Central memory CD4-positive, alpha-beta T cell (primary cell): ENCODE results near the gene ARHGAP6.

Experiments used
- DNase-seq: peaks from one replicate; pipeline ENCODE4 v3.0.0; 2022

The ARHGAP6 gene

DNA sequence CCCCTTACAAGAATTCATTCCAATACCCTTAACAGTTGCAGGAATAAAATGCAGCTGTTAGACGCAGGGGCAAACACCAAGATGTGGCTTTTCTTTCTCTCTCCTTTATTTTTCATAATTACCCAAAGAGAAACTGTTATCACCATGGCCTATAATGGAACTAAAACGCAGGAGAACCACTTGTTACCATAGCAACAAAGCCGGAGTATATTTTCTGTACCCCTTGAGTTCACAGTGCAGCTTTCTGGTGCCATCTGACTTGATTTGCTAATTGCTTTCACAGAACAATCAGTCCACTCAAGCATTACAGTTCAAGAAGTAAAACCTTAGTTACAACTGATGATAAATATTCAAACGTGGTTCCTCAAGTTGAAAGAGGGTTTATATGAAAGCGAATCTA is 214.6 kb downstream of the ARHGAP6 start:
- no peak for DNase-seq

DNA sequence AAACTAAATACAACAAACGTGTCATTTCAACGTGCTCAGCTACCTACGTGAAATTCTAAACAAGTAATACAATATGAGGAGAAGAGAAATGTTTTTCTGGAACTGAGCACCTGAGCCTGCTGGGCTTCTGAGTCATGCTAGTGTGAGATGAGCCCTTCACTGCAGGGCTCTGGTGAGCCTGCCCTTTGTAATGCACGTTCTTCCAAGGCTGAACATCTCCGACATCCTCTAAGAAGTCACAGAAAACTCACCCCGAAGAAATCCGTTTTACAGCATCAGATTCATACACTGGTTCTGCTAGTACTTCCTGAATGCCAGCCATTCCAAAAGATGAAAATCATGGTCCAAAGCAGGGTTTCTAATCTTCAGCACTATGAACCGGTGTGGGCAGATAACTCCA is 215.4 kb downstream of the ARHGAP6 start:
- no peak for DNase-seq

DNA sequence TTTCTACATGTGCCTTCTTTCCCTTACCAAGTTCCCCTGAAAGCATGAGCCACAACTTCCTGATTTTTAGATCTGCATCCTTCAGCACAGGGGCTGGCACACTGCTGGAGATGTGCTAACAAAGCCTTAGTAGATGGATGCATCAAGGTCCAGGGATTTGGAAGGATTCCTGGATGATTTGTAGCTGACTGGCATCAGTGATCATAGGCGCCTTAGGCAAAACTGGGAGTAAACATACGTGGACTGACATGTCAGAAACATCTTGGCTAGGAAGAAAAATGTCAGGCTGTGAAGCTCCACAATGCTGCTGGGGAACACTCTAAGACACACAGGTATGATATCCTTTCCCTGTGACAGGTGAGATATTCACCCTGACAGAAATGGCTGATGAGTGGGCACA is 216.1 kb downstream of the ARHGAP6 start:
- no peak for DNase-seq

DNA sequence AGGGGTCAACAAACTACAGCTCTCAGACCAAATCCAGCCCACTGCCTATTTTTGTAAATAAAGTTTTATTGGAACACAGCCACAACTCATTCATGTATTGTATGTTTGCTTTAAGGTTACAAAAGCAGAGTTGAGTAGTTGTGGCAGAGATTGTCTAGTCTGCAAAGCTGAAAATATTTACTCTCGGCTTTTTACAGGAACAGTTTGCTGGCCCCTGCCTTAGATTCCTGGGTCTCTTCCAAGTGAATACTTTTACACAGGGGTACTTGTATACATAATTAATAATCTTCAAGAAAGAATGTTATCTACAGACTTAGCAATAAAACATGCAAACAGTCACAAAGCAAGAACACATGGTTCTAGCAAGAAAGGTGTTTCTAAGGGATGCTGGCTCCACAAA is 218.3 kb downstream of the ARHGAP6 start:
- no peak for DNase-seq

DNA sequence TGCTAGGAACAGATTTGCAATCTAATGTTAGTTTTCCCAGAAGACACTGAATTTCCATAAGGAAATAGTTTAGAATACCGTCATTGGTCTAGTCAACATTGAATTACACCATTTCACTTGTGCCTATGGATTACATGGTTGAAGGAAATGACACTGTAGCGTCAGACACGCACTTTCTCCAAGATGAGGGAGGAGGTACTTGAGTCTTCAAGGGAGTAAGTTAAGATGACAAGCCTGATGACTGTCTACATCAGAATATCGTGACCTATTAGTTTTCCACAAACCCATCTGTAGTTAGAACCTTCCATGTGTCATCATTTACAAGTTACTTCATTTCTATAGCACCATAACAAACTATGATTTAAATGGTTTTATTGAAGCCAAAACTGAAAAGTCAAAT is 218.8 kb downstream of the ARHGAP6 start:
- no peak for DNase-seq

DNA sequence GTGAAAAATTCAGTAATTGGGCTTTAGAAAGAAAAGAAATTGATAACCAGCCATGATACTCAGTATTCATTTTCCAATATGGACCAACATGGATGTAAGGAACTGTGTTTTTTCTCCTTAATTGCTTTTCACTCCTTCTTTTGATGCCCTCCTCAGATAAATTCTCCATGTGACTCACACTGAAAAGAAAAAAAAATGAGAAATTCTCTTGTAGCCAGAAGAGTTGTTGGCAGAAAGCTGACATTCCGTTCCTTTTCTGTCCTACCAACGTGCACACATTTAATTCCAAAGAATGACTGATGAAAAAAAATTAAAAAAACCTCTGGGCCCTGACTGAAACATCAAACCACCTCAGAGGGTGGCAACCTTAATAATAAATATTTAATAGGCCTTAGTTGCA is 219.4 kb downstream of the ARHGAP6 start:
- no peak for DNase-seq

DNA sequence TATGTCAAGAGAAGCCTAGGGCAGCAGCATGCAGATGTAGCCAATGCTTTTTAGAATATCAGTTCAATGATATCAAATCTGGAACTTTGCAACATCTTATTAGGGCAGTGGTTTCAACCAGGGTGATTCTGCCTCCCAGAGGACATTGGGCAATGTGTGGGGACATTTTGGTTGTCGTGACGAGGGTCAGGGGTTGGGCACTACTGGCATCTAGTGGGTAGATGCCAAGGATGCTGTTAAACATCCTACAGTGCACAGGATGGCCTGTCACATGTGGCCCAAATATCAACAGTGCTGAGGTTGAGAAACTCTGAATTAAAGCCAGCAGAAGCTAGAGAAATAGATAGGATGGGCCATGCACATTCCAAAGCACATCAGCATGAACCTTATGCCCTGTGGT is 220.2 kb downstream of the ARHGAP6 start:
- DNase-seq: no peak

DNA sequence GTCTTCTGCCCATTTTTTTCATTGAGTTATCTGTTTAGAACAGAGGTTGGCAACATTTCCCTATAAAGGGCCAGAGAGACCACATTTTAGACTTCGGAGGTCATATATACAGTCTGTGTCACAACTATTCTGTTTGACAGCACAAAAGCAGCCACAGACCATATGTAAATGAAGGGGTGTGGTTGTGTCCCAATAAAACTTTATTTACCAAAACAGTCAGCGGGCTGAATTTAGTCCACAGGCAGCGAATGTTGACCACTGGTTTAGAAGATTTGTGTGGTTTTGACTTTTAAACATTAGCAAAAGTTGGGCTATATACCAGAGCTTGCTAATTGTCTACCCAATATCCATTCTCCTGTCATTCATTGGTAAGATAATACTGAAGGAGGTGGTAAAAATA is 221.7 kb downstream of the ARHGAP6 start:
- DNase-seq: no peak

DNA sequence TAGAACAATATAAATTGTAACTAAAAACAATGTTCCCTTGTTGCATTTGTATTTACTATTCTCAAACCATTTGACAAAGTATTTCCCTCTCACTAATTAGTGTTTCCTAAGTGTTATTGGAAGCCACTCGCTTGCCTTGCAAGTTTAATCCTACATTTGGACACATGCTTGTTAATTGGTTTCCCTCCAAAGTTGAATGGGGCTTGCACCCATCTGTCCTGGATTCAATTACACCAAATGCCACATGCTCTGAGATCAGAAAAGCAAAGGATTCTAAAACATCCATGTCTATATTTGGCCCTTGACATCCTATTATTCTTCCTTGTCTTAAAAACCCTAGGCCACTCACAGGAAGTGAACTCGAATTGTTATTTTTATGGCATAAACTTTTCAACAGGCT is 225.9 kb downstream of the ARHGAP6 start:
- DNase-seq: no peak

DNA sequence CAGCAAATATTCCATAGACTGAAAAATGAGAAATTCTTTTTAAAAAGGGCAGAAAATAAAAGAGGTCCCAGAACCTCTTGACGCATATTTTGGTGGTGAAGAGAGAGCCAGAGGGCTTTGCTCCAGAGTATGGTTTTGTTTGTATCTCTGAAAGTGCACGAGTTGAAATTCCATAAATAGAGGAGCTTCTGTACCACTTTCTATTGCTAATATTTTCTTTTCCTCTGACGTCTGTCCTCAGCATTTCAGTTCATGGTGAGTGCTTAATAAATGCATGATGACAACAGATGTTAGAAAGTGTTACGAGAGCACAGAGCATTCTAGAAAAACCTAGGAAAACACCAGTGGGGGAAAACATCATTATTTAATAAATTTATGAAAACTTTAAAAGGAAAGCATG is 227.0 kb downstream of the ARHGAP6 start:
- DNase-seq: no peak

DNA sequence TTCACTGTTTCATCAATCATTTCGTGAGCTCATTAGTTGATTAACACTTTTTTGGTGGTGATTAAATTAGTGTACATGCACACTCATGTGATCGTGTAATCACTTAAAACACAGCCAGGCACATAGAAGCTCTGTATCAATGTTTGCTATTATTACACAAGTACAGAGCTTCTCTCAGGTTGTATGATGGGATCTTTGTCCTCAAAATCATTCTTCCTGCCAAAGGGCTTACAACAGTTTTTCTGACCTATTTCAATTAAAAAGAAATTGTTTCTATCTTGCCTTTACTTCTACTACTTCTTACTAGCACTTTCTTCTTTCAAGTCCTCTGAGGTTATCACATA is 227.4 kb downstream of the ARHGAP6 start:
- DNase-seq: no peak

DNA sequence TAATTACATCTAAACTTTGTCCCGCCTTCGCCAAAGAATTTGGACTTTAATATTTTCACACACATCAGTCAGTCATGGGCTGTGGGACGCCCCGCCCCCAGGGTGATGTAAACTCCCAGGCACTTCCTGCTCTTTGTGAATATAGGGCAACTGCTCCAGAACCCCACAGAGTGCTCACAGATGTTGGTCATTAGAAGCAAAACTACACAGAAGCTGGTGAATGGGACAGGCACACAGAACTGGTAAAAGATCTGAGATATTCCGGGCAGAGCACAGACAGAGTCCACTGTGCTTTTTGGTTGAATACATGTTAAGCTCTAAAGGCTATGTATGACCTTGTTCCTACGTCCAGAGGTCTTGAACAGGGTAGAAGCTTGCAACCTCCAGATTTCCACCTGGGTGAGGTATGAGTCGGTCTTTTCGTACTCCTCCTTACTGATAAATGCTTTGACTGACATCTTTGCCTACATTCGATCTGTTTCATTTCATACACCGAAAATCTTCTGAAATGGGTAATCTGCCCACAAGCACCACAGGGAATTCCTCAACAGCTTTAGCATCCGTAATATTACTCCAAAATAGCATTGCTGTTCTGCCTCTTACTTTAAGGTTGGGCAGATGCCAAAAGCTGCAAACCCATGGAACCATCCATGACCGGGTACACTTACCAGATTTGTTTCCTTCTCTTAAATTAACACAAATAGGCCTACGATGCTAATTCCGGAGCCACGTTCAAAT is 227.9 kb downstream of the ARHGAP6 start:
- DNase-seq: no peak

DNA sequence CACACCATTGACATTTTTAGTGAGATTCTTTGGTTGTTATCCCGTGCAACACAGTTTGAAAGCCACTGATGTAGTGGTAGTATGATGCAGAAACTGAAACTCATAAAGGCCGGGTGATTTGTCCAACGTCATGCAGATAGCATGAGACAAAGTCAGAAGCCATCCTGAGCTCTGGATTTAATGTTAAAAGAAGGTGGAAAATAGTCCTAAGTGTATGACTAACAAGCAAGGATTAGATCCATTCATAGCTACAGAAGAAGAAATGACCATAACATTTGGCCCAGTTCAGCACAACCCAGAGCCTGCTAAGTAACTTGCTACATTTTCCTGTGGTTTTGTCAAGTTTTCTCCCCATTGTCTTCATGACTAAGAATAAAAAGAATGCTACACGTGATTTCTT is 230.2 kb downstream of the ARHGAP6 start:
- no peak for DNase-seq

DNA sequence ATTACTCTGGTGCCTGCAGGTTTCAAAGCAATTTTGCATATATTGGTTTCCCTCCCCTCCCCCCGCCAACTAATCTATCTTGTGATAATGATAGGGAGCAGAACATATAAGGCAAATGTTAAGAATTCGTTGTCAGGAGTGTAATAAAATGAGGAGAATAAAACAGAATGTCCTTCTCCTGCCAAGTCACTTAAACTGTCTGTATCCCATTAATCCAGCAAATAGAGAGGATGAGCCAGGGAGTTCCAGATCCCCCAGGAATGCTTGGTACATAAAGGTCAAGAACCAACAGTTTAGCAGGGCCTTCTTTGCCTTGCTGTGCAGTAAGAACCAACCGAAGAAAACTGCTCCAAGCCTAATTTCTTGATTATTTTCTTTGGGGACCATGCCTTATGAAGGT is 231.1 kb downstream of the ARHGAP6 start:
- no peak for DNase-seq

DNA sequence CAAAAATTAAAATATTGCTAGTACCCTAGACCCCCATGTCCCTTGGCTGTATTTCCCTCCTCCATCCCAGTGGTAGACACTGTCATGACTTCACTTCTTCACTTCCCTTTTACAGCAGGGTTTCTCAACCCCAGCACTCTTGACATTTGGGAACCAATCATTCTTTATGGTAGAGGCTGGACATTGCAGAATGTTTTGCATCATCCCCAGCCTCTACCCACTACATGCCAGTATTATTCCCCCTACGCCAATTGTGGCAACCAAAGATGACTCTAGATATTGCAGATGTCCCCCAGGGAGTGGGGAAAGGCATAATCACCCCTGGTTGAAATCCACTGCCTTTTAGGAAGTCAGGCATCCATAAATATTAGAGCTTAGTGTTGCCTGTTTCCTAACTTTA is 233.9 kb downstream of the ARHGAP6 start:
- DNase-seq: no peak

DNA sequence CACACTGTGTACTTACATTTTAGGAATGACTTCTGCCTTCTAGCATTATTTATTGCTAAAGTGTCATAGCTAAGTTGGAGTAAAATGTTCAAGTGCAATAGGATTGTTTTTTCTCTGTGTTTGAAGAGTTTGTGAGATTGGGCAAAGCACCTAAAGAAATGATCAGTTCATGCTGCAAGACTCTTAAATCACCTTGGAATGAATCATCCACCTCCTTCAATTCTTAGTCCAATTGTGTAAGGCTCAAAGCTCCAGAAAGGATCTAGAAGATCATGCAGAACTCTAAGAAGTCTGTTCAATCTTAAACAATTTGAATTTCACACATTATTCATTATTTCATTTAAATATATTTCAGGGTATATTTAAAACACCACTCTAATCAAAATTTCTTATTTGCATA is 235.4 kb downstream of the ARHGAP6 start:
- no peak for DNase-seq

DNA sequence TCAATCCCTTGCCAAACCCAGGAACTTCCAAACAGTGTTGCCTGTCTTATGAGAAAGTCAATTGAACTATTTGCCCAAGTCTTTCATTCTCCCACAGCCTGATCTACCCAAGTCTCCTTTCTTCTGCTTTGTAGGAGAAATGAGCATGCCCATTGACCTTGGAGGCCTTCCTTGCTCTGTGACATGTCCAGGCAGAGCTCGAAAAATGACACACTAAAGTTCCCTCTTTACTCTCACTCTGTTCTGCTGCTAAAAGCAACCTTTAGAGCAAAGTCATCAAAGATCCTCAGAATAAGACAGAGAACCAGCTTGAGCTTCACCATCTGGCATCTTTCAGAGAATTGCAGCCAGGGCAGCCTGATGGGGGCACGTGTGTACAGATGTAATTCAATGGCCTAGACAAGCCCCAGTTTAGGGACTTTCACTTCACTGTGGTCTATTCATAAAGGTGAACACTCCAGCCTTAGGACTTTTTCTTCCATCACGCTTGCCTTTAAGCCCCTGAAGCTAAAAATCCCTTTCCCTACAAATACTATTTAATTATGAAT is 236.1 kb downstream of the ARHGAP6 start:
- DNase-seq: no peak

DNA sequence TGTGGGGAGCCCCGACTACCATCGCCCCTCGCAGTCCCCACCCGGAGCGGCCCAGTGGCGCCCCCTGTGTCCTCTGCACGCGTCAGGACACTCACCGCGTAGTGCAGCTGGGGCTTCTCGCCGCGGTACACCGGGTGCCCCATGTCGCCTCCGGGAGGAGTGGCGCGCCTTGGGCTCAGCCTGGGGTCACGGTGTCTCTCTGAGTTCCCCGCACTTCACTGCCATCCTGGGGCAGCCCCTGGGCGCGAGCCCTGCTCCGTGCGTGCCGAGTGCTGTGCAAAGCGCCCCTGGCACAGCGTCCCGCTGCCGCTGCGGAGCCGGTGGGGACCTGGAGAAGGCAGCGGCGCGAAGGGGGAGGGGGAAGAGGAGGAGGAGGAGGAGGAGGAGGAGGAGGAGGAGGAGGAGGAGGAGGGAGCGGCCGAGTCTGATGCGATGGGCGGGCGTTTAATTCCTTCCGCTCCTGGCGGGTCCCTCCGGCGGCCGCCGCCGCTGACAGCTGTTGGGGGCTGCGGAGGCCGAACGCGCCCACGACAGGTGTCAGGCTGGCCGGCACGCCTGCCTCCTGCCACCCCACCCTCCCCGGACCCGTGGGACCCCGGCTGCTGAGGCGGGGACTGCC is 238.2 kb downstream of the ARHGAP6 start:
- DNase-seq: no peak

DNA sequence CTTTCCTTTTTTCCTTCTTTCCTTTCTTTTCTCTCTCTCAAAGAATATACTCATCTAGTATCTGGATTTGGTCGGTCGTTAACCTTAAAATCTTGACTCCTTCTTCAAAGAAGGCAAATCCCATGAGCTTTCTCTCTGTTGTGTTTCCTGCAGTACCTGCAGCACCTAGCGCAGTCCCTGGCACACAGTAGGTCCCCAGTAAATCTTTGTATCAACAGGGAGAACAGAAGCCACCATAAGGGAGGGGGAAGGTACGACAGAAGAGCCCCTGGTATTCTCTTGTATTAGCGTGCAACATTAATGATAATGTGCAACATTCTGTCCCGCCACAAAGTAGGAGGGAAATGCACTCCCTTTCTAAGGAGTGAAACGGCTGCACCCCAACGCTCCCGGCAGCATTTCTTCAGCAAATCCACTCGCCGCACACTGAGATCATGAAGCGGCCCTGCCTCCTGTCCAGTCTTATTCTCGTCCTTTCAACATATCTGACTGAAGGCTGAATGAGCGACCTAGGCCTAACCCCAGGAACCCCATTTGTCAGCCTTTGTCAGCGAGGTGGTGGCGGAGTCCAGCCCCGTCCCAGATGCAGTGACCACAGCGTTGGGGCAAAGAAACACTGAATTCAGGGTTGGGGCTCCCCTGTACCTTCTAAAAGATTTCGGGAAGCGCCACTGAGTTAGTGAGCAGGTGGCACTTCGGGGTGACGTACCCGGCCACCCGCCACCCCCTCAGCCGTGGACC is 238.8 kb downstream of the ARHGAP6 start:
- no peak for DNase-seq

DNA sequence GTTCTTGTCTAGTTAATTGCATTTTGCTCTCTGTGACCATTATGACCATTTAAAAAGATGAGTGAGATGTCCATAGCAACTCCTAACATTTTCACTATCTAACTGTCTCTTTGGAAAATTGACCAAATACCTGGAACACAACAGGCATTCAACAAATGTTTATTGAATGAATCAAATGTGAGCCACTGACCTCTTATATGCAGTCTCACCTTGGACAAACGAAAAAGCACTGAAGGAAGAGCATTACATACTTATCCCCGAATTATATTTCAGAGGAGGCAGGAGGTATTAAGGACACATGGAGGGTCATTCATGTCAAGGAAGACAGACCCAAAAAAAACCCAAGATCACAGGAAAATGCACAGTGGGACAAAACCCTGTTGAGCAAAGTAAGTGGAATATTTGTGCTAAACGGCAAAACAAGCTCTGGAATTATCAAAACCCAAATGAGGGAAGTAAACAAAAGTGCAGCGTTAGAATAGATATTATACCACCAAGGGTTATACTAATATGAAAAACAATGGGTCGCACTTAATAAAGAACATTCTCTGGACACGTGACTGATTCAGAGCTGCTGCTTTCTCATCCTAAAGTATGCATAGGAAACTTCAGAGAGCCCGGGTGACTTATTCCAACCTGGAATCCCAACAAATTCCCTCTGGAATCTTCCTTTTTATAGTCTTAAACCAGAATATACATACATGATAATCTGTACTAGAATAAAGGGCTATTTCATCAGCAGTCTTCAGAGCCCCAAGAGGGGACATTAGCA is 240.6 kb downstream of the ARHGAP6 start:
- no peak for DNase-seq

DNA sequence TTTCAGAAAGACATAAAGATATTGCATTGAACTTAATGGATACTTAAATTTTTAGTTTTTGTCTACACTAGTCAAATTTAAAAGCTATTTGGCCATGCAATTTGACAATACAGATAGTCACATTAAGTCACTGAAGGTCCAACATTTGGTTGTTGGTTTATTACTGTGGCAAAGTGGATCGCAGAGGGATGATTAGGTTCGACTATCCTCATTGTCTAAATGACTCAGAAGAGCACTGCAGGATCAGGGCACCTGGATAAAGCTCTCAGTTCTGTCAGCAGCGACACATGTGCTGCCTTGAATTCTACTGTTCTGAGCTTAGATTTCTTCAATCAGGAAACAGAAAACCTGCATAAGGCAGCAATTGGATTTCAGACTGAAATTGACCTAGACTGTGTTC is 241.8 kb downstream of the ARHGAP6 start:
- DNase-seq: no peak

DNA sequence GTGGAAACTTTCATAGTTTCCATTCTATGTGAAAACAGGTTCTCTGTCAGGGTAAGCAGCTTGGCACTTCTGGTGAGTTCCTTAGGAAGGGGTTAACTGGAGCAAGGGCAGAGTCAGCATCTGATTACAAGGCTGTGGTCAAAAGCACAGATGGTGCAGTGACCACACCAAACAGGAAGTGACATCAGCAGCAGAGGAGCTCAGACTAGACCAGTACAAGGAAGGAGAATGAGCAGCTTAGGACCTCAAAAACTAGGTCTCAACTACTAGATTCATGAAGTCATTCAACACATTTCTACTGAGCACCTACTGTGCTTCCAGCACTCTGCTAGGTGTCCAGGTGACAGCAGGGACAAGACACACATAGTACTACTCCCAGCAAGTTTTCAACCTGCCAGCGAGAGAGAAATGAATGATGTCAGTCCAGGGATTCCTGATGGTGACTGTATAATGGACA is 242.3 kb downstream of the ARHGAP6 start:
- no peak for DNase-seq

DNA sequence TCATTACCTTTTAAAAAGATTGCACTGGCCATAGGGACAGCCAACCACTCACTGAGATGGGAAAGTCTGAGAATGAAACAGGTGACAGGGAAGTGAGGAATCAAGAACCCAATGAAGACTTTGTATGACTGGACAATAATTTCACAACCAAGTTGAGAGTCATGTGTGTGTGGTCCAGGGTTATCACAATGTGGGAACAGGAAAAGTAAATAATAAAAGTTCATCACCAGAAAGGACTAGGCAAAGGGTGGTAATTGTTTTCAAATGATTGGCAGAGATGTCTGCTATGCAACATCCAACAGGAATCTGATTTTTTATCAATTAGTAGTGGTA is 243.2 kb downstream of the ARHGAP6 start:
- DNase-seq: no peak
